NCI-H2081 (cell line): ENCODE data around the gene UBXN1.
A peak's percentile ranks its signal among the peaks of the same experiment; 100 is the strongest.

Experiments
- DNase-seq, 2 experiments: peaks; one replicate each; lab custom pipeline; 2025; lab: John Stamatoyannopoulos, UW

UBXN1 gene, protein sequence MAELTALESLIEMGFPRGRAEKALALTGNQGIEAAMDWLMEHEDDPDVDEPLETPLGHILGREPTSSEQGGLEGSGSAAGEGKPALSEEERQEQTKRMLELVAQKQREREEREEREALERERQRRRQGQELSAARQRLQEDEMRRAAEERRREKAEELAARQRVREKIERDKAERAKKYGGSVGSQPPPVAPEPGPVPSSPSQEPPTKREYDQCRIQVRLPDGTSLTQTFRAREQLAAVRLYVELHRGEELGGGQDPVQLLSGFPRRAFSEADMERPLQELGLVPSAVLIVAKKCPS

DNA sequence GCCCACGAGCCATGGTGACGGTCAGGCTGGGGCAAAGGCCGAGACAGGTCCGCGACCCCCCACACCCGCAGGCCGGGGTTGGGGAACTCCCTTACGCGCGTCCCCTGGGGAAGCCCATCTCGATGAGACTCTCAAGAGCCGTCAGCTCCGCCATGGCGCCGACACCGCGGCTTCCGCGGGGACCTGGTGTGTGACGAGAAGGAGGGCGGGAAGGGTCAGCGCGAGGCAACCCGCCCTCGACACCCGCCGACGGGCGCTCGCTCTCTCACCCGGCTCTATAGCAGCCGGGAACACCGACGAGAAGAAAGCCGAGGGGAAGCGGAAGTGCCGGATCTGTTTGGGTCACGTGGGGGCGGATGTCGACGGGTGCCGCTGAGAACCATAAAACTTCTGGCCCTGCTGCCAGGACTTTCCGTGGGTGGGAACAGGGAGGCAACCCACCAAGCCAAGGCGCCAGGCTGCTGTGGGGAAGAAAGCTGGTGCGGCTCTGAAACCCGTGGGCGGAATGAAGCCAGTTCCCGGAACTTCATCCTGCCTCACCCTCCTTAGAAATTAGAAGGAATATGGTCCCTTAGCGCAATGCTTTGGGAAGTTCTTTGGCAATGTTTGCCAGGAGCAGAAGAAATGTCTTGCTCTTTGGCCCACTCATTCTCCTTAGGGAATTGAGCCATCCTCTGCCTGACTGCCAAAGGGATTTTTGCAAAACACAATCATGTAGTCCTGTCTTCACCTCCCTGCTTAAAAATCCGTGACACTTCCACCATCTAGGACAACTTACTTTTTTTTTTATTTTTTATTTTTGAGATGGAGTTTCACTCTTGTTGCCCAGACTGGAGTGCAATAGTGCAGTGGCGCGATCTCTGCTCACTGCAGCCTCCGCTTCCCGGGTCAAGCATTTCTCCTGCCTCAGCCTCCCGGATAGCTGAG lies at the start of gene UBXN1:
Gene UBXN1, minus strand, starts transcription at position 304 of the 927 bp plus-strand sequence. Its CDS starts 150 bp downstream, at position 154.
- peak; percentile 83 to 85 for DNase-seq

DNA sequence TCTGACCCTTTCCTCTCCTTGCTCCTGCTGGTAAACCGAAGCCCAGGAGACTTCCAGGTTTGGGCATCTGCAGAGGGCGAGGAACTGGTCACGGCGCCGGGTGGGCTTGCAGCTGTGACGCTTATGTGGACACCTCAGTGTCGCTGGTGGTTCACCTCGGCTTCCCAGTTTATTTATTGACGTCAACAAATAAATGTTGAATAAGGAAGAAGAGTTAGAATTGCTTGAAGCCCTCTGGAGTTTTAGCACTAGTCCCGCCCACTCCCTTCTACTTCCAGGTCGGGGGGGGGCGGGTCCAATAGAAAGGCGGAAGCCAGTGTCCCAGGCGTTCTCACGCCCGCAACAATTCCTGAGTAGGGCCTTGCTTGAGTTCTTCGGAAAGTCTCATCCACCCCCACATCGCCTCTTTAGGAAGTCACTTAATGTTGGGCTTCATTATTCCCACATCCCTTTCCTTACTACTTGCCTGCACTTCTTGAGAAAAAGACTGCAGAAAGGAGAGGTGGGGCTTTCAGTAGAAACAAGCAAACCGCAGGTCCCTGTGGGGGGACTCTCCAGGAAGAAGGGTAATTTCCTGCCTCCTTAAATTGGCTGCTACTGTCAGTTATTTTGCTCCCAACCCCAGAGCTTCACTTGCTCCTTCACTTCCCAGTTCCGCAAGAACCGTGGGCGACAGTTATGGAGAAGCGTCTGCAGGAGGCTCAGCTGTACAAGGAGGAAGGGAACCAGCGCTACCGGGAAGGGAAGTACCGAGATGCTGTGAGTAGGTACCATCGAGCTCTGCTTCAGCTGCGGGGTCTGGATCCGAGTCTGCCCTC lies 49.5 kb upstream of the UBXN1 start, which contains the start of gene TTC9C:
Gene TTC9C, plus strand, starts transcription at position 316 of the 818 bp plus-strand sequence. Its CDS starts 363 bp downstream, at position 679.
- DNase-seq, result peak; percentile 80 to 84

DNA sequence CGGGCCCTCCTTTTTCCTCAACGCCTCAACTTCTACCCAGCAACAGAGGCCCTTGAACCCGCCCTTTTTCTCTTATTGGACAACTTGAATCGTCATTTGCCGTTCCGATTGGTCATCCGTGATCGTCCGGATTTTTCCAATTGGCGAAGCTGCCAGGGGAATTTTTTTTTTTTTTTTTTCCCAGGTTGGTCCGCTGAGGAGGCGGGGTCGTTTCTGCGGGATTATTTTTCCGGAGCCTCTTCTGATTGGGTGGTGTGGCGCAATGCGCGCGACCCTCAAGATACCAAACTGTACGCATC lies 48.9 kb upstream of the UBXN1 start:
- DNase-seq, result peak; percentile 95 to 98

DNA sequence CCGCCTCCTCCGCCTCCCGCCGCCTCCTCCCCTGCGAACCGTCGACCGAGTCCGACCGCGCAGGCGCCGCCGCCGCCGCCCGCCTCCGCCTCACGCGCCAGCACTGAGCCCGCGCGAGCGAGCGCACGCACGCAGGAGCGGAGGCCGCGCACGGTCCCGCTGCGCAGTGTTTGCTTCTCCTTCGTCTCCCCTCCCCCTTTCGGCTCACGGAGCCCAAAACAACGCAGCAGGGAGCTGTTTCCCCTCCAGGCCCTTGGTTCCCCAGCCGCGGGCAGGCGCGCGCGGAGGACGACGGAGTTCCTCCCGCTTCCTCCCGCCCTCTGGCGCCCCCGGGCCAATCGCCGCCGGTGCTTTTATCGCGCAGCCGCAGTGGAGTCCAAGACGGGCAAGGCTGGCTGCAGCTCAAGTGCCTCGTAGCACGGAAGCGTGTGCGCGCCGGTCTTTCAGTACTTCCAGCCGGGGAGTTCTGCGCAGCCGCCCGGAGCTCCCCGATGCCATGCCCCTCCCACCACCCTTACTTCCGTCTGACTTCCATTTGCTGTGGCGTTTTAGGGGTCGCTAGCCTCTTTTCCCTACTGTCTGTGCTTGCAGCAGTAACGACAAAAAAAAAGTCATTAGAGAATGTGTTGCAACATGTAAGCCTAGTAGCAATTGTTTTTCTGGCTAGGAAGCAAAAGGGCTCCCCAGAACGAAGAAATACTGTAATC lies 48.4 kb upstream of the UBXN1 start, which contains the start of gene HNRNPUL2:
Gene HNRNPUL2, minus strand, starts transcription at position 293 of the 707 bp plus-strand sequence. CDS start 301 bp downstream, outside the sequence.
- peak; percentile 99 for DNase-seq

DNA sequence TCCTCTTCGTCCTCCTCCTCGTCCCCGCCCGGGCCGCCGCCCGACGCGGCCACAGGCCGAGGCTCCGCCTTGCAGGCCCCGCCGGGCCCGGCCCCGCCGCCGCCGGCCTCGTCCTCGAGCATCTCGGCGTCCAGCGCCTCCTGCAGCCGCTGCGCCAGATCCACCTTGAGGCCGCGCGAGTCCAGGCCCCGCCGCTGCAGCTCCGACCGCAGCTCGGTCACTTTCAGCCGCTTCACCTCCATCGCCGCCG lies 48.0 kb upstream of the UBXN1 start:
- no peak for DNase-seq

DNA sequence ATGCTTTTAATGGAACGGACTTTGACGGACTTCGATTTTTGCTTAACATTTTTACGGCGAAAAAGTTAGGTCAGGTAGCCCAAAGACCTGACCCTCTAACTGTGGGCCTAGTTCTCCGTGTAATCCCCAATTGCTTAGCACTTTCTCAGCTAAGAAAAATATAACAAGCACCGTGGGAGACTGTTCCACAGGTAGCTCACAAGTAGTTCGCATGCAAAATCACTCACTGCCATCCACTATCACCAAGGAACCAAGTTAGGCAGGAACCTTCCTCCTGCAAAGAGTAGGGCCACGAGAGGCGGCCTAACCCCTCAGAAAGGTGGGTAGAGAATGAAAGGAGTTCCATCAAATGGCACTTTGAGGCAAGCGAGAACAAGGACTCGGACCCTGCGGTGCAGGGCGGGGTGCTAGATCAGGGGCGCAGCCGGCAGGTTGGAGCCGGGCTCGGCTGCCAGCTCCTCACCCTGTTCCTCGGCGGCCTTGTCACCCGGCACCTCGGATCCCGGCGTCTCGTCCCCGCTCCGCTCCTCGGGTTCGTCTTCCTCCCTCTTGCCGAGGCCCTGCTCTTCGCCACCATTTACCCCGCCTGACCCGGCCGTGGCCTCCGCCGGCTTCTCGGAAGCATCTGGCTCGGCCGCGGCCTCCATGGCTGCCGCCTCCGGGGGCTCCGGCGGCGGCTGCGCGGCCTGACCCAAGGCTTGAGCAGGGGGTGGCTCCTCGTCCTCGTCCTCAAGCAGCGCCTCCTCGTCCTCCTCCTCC lies 47.5 kb upstream of the UBXN1 start:
- DNase-seq, result peak in 1 of 2 experiments; percentile 14

DNA sequence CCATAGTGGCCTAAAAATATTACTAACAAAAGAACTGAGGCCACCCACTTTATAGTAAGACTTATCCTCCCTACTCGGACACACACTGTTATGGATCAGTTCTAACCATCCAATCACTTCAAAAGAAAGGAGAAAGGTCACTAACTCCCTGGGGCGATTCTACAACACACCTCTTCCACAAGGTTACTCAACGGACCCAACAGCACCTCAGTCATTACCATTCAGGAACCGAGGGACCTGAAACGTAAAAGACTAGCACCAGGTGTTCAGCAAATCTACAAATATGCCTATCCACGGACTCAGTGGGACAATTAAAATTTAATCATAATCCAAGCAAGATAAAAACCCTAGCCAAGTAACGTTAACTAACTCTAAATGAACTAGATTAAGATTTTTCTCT lies 46.8 kb upstream of the UBXN1 start:
- DNase-seq, result no peak

DNA sequence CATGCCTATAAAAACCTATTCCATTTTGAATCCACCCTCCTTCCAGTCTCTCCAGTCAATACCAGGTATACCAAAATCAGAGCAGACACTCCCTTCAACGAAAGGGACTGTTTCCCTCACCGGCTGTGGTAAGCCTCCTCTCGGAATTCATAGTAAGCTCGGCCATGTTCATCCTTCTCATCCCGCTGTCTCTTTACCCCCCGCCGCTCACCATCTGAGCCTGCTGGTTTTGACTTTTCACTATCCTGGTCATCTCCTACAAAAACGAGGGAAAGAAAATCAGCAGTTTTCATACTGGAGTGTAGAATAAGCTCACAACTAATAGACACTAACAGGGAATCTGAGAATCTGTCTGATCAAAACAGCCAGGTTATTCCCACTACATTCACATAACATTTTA lies 45.3 kb upstream of the UBXN1 start:
- DNase-seq, result no peak

DNA sequence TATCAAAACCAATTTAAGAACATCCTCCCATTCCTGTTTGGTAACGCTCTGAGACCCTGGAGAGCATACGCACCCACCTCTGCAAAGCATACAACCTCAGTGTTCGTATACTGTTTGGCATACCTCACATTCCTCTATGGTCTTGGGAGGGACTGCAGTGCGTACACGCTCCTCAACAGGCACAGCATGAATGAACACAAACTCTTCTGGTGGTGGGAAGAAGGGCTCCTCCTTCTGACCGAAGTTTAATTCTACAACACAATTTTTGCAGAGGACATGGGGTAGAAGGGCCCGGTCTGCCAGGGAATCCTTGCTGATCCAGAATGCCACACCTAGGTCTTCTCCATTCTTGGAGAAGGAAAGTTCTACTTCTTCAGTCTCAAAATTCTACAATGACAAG lies 43.1 kb upstream of the UBXN1 start:
- no peak for DNase-seq

DNA sequence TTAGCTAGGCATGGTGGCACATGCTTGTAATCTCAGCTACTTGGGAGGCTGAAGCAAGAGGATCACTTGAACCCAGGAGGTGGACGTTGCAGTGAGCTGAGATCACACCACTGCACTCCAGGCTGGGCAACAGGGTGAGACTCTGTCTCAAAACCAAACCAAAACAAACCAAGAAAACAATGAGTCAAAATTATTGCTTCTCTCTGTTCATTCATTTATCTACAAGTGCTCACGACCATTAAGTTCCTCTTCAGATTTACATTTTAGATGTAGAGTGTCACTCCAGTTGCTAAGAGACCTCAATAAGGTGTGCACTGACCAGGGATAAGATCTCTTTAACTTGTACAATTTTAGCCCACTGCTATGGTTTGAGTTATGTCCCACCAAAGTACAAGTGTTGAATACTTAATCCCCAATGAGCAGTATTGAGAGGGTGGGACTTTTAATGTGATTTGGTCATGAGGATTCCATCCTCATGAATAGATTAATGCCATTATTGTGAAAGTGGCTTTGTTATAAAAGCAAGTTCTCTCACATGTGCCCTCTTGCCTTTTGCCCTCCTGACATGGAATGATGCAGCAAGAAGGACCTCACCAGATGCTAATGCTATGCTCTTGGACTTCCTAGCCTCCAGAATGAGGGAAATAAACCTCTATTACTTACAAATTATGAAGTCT lies 40.6 kb upstream of the UBXN1 start:
- DNase-seq, result no peak

DNA sequence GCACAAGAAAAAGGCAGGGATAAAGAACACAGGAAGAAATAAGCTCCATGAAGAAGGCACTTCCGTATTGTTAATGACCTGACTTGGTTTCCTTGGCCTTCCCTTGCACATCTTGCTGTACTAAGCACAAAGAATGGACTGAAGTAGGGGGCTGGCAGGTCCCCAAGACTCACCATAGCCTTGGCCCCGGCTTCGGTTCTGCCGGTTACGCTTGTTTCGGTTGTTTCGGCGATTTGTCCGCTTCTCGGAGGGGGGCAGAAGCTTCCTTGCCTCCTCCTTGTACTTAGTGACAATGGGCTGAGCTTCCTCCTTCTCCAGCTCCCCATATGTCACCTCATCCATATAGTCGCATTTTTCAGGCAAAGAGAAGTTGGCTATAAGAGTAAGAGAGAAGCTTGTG lies 37.9 kb upstream of the UBXN1 start:
- DNase-seq, result no peak

DNA sequence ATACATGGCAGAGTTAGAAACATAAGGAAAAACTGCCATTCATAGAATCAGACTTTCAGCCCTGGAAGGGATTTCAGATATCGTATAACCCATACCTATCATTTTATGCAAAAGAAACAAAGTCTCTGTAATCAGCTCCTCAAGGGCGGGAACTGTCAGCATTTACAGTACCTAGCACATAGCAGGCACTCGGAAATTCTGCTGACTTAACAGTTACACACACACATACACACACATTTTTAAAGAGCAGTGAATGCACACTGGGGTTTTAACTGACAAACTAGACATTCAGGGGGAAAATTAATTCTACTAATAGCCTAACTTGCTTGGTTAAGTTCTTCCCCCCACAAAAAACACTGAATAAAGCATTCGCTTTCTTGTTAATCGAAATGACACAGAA lies 37.3 kb upstream of the UBXN1 start:
- DNase-seq, result no peak

DNA sequence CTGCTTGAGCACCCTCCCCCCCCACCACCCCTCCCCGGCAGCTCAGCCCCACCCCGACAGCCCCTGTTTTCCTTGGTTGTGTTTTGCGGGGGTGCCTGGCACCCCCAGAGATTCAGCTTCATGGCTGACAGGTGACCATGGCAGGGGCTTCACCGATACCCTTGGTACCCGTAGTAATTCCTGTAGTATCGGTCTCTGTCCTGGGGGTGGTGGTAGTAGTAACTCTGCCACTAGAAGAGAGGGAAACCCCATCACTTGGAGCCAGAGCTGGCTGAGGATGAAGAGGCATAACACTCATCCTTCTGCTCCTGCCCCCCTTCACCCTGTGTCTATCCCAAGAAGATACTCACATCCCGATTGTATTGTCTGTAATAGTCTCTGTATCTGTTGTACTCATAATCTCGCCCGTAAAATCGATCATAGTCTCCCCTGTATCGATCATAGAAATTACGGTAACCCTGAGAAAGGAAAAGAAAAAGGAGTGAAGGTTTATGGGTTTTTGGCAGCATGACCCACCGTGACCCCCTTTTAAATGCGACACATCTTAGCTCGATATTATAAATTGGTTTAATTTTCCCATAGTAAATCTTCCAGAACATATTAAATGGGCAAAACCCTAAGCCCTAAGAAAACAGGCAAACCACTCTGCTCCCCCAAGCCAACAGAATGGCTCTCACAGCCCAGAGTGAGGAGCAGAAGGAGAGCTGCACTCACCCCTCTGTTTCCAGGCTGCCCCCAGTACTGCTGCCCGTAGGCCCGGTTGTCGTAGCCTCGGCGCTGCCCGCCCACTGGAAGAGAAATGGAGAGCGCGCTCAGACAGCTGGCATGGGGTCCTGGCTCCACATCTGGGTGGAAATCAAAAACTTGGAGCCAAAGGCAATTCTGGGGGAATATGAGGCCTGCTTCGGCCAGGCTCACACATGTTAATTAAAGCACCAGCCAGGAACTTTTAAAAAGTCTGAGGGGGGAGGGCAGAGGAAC lies 36.6 kb upstream of the UBXN1 start:
- DNase-seq, result no peak

DNA sequence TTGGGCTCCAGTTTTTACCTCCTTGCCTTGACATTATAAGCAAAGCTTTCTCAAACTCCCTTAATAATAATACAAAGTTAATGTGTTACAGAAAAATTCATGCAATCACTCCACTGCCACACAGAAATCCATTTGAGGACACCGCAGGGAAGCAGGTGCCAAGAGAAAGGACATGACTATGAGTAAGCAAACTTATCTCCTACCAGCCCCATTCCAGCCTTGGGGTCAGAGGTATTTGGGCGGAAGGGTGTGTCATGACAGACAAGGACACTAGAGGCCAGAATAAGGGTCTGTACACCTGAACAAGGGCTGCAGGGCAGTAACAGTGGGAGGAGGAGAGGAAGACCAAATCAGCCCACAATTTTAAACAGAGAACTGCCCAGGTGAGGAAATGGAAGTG lies 34.5 kb upstream of the UBXN1 start:
- DNase-seq, result no peak

DNA sequence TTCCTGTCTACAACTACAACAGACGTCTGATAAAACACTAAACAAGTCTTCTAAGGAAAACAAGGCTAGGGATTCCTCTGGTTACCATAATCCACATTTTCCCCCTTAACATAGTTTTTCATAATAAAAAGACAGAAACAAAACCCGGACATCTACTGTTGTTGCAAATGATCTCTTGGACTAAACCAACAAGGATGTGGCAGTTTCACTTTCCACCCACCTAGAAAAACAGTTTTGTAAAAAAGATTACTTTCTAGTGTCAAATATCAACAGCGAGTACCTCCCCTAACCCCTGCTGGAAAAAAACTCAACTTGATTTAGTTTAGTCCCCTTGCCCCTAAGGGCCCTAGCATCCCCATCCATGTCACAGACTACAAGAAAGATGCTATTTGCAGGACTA lies 34.0 kb upstream of the UBXN1 start:
- DNase-seq, result peak in 1 of 2 experiments; percentile 21

DNA sequence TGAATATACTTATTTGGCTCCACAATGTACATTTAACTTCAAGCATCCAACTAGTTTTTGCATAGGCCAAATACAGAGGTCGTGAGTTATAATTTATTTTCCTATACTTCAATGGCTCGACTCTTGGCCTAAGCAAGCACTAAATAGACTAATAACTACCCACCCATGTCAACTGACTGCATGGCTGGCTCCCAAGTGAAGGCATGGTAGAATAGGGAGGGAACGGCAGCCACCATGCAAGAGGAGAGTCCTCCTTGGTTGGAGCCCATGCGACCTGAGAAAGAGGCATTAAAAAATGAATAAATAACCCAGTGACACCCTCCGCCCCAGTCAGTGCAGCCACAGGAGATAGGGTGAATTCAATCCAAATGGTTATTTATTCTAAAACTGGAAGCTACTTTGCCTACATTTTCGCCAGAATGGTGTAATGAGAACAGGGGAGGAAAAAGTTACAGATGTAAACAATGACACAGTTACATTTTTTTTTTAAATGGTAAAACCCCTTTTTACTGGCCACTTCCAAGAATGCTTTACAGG lies 33.5 kb upstream of the UBXN1 start:
- no peak for DNase-seq

DNA sequence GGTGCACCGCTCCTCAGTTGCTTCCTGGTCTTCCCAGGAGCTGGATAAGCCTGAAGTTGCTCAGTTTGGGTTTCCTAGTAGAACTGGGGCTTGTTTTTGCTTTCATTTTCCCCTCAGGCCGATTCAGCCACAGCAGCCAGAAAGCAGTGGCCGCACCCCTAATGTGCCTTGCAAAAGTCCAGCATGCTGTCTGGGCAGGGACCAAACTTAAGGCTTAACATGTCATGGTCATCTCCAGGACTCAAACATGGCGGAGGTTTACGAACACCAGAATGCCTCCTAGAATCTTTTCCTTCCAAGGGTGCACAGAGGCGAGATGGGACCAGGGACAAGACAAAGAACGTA lies 31.1 kb upstream of the UBXN1 start:
- DNase-seq, result no peak

DNA sequence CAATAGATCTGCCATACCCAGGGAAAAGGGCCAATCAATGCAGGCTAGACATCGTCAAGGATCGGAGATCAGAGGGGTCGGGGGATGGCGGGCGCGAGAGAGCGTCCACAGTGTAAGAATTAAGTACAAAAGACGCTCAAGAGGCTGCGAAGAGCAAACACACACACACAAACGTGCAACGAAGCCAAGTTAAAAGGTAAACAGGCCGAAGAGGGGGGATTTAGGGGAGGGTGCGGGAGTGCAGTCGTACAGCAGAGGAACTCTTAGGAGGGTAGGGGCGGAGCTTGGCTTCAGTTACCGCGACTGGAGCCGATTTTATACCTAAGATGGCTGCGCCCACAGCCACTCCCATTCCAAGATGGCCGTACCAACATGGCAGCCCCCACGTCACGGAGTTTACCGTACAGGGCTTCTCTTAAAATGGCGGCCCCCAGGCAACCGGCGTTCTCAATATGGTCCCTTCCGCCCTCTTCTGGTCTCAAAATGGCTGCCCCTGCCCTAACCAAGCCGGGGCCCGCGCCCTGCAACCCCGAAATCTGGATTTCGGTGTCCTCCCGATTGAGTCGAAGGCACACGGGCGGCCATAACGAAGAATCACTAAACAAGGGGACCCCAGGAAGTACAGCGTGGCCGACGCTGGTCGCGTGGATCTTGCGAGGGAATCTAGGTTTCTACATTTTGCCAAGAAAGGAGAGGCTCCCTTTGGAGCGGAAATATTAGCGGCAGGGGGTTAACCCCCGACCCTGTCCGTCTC lies 30.6 kb upstream of the UBXN1 start:
- DNase-seq, result peak; percentile 98 to 99
